Renal pelvis (tissue), 4 donors: ENCODE measurements around the gene SAT1. TPM values are rescaled to one million over a fixed set of nuclear protein-coding genes. Genes with fewer than 3 reads are reported as not detected.
"Not testable (repeated sequence)": the region's sequence is repeated elsewhere in the genome, so short reads cannot be mapped to it uniquely, and the experiment has no call there.

Experiments
- DNase-seq: peaks from one replicate; pipeline ENCODE4 v3.0.0-alpha.2; 2013
- polyA plus RNA-seq, 3 donors: library from polyadenylated mRNA; unstranded; fragments of 120-200 nt; gene quantifications; one replicate each; pipeline ENCODE4 v1.2.1, GENCODE V29; 2013; ENCODE audit not compliant: insufficient read length in 3 of 3

The SAT1 gene
- polyA plus RNA-seq, 3 donors, result 205 to 274 (median 210) TPM

GRCh38 chrX:23759821-23760220 is 23.2 kb upstream of the SAT1 start:
- DNase-seq, result no peak

DNA sequence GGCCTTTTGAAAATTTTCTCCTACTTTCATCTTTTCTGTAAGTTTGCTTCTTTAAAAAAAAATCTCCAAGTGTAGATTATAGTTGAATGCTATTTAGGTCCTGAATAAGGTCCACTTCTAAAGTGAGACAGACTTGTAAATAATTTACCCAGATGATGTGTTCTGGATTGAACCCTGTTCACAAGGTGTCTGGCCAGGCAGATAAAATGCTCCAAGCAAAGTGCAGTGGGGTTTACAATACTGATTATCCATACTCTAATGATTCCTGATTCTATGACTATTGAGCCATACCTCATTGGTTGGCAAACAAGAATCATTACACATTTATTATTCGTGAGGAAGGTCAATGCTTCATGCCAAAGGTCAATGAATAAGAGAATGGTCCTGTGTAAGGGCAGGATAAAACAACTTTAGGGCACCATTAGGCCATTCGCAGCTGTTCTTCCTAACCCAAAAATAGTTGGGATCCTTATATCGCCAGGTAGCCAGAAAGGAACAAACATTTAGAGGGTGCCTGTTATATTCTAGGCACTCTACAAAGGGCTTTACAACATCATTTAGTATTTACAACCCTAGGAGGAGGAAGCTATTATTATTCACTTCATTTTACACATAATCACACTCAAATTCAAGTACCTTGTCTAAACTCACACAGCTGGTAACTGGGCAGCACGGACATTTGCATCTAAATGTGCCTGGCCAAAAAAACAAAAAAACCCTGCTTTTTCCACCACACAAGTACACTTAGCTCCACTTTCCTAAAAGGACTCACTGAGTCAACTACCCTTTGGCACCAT is 18.6 kb upstream of the SAT1 start:
- DNase-seq, result no peak

- DNase-seq, result no peak
These were observed 17.5 kb upstream of the SAT1 start for GRCh38 chrX:23765449-23765848.

DNA sequence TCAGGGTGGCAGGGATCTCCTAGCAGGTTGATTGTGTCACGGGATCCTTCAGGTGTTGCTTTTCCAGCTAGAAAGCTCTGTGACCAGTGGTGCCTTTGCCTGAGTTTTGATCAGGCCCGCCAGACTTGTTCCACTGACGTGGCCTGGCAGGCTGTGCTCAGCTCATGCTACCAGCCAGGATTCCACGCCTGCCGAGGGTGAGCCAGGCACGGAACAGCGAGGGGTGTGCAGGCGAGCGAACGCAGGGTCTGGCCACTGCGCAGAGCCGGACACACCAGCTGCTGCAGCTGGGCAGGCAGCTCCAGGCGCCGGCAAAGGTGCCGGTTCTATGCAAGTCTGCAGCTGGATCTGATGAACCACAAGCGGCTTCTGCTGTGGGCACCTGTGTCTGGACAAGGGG is 17.1 kb upstream of the SAT1 start:
- no peak for DNase-seq

- no peak for DNase-seq
These were observed 16.1 kb upstream of the SAT1 start for GRCh38 chrX:23766650-23767551.

GRCh38 chrX:23770142-23770541 is 12.8 kb upstream of the SAT1 start:
- no peak for DNase-seq

DNA sequence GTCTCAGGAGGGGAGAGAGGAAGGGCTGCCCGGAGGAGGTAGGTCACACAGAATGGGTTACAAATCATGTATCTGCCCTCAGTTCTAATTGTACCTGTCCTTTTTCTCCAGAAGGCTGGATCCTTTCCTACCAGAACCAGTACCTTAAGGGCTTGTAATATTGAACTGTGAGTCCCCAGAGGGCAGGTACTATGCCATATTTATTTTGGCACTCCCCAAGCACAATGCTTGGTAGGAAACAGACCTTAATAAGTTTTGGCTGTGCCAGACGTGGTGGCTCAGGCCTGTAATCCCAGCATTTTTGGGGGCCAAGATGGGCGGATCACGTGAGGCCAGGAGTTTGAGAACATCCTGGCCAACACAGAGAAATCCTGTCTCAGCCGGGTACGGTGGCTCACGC is 11.9 kb upstream of the SAT1 start:
- not testable (repeated sequence) for DNase-seq

- DNase-seq, result no peak
These were observed 9.3 kb upstream of the SAT1 start for GRCh38 chrX:23773601-23774175.

- no peak for DNase-seq
These were observed 6.6 kb upstream of the SAT1 start for GRCh38 chrX:23776363-23776762.

DNA sequence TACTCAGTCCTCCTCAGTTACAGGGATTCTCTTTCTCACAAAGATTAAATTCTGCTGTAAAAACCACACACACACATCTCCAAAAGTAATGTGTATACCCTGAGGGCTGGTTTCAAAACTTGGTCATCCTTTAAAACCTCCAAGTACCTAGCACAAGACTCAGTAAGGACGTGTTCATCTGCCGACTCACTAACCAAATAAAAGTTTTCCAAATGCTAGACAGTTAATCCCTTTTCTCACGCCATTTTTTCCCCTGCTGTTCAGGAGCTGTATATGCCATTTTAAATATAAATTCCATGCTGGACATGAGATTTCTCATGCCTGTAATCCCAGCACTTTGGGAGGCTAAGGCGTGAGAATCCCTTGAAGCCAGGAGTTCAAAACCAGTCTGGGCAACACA is 3.9 kb upstream of the SAT1 start:
- DNase-seq, result no peak

GRCh38 chrX:23782455-23782854 is 518 bp upstream of the SAT1 start:
- DNase-seq, result no peak

DNA sequence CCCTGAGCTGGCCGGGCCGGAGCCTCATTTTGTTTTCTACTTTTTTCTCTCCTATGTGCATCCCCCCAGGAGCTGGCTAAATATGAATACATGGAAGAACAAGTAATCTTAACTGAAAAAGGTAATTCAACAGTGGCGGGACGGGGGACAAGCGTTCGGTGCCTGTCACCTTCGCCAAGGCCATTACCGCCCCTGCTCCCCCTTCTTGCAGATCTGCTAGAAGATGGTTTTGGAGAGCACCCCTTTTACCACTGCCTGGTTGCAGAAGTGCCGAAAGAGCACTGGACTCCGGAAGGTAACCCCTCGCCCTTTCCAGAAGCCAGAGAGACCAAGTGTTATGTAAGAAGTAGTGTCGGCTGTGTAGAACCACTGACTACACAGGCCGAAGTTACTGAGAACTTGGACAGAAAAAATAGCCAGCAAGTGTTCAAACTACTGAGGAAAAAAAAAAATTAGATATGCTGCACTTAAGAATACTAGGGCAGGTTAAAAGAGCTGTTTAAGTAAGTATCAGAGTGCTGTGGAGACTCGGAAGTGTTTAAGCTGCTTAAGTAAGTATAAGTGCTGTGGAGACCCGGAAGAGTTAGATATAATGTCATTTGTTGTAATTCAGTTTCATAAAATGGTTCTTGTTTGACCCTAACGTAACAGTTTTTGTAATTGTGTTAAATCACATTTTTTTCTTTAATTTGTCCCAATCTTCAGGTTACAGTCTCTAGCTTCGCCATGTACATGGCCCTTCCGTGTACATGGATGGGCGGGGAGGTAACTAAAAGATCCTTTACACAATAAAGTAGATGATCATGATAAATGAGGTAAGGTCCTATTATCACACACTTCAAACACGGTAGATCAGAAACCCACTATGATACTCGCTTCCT is 856 bp downstream of the SAT1 start:
- no peak for DNase-seq

DNA sequence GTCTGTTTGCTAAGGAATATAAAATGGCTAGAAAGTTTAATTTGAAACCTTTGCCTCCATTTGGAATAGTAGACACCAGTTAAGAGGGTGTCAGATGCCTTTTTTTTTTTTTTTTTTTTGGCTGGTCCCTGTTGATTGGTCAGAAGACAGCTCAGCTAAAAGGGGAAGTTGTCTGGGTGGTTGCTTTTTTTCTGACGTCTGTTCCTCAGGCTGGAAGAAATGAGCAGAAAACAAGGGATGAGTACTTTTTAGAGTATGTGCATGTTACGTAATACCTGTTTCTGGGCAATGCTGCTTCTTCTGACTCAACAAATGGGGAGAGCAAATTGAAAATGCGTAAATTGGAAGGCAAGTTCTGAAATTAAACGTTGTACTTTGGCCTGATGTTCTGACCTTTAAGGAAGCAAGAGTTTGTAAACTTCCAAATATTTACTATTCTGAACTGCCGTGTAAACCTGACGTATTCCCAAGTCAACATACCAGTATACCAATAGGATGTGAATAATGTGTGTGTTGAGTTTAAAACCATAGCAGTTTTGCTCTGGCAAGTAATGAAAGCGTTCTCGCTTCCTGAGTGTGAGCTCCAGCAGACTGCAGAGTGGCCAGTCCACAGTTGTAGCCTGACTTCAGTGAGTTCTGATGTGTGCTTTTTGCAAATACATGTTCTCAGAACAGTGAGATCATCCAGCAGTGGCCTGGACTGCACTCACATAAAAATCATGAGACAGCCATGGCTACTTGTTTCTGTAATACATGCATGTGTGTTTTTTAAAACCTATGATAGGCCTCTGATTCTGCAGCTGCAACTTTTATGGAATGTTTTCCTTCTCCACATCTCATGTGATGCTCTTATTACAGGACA is 1.7 kb downstream of the SAT1 start:
- DNase-seq, result no peak

- DNase-seq, result no peak
These were observed 2.6 kb downstream of the SAT1 start for GRCh38 chrX:23785580-23785979.

GRCh38 chrX:23786268-23786815 is 3.4 kb downstream of the SAT1 start:
- DNase-seq, result no peak

GRCh38 chrX:23787745-23788118 is 4.8 kb downstream of the SAT1 start:
- DNase-seq, result no peak

GRCh38 chrX:23788521-23788920 is 5.5 kb downstream of the SAT1 start:
- no peak for DNase-seq

- DNase-seq, result no peak
These were observed 6.0 kb downstream of the SAT1 start for GRCh38 chrX:23788946-23789345.

GRCh38 chrX:23789386-23790154 is 6.6 kb downstream of the SAT1 start:
- DNase-seq, result no peak

DNA sequence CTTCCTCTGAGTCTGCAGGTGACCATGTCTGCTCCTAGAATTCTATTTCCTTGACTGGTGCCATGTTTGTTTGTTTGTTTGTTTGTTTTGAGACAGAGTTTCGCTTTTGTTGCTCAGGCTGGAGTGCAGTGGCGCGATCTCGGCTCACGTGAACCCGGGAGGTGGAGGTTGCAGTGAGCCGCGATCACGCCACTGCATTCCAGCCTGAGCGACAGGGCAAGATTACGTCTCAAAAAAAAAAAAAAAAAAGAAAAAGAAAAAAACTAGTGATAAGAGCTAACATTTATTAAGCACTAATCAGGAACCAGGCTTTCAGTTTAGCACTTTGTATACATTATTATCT is 7.2 kb downstream of the SAT1 start:
- DNase-seq, result no peak
